Liver (tissue), 9 donors: Measurements from ENCODE around the gene TBCD. TPM values are rescaled to one million over a fixed set of nuclear protein-coding genes. Genes with fewer than 3 reads are reported as not detected.

ENCODE experiments used
- DNase-seq: peaks from one replicate; pipeline ENCODE4 v3.0.0-alpha.2; 2017; ENCODE audit warnings: low spot score
- H3K27ac ChIP-seq, 2 donors: one replicate each; pipeline ENCODE4 v1.7.0; 2013; ENCODE audit warnings: inconsistent platforms in 2 of 2, low read length in 2 of 2, control low read depth in 1 of 2, low read depth in 1 of 2, mild to moderate bottlenecking in 1 of 2
- H3K27me3 ChIP-seq, 4 donors: one replicate each; pipeline versions ENCODE4 v1.6.1 to v1.7.0; 2013; ENCODE audit warnings: low read length in 3 of 4, inconsistent platforms in 1 of 4, mild to moderate bottlenecking in 1 of 4, moderate library complexity in 1 of 4; ENCODE audit not compliant: control insufficient read depth in 4 of 4, insufficient read depth in 4 of 4
- H3K36me3 ChIP-seq, 4 donors: one replicate each; pipeline versions ENCODE4 v1.6.1 to v1.7.0; 2013; ENCODE audit warnings: low read length in 3 of 4, mild to moderate bottlenecking in 3 of 4, low read depth in 1 of 4, moderate library complexity in 1 of 4; ENCODE audit not compliant: control insufficient read depth in 4 of 4, insufficient read depth in 3 of 4
- H3K4me1 ChIP-seq, 4 donors: one replicate each; pipeline versions ENCODE4 v1.6.1 to v1.7.0; 2013; ENCODE audit warnings: low read length in 3 of 4, mild to moderate bottlenecking in 3 of 4, moderate library complexity in 1 of 4; ENCODE audit not compliant: control insufficient read depth in 4 of 4, insufficient read depth in 4 of 4
- H3K4me3 ChIP-seq, 3 donors: one replicate each; pipeline versions ENCODE4 v1.6.1 to v1.7.0; 2013; ENCODE audit warnings: low read length in 3 of 3, control low read depth in 1 of 3, low read depth in 1 of 3, mild to moderate bottlenecking in 1 of 3
- H3K9ac ChIP-seq, 2 donors: one replicate each; pipeline ENCODE4 v1.7.0; 2013; ENCODE audit warnings: low read length in 2 of 2, mild to moderate bottlenecking in 2 of 2, moderate library complexity in 2 of 2, control low read depth in 1 of 2, low read depth in 1 of 2
- H3K9me3 ChIP-seq, 4 donors: one replicate each; pipeline versions ENCODE4 v1.6.1 to v1.7.0; 2013; ENCODE audit warnings: low read length in 3 of 4; ENCODE audit not compliant: control insufficient read depth in 4 of 4
- ATF3 ChIP-seq: IDR thresholded peaks from 2 replicates; pipeline ENCODE4 v1.6.1; 2016; ENCODE audit warnings: antibody characterized with exemption
- EGR1 ChIP-seq, 2 donors: IDR thresholded peaks; 2 replicates each; pipeline ENCODE4 v1.6.1; 2016 to 2018; ENCODE audit warnings: antibody characterized with exemption in 2 of 2, low read depth in 2 of 2
- FOXA1 ChIP-seq: IDR thresholded peaks from 2 replicates; pipeline ENCODE4 v1.6.1; 2016; ENCODE audit warnings: antibody characterized with exemption
- FOXA2 ChIP-seq: IDR thresholded peaks from 2 replicates; pipeline ENCODE4 v1.6.1; 2016; ENCODE audit warnings: antibody characterized with exemption
- GABPA ChIP-seq, 2 donors: IDR thresholded peaks in 1 of 2; conservative IDR thresholded peaks in 1 of 2; 2 replicates each; pipeline ENCODE4 v1.6.1; 2016; ENCODE audit warnings: antibody characterized with exemption in 2 of 2, mild to moderate bottlenecking in 1 of 2, moderate library complexity in 1 of 2
- HNF4A ChIP-seq, 2 donors: conservative IDR thresholded peaks; 2 replicates each; pipeline ENCODE4 v1.6.1; 2016; ENCODE audit warnings: antibody characterized with exemption in 2 of 2, mild to moderate bottlenecking in 2 of 2
- HNF4G ChIP-seq: IDR thresholded peaks from 2 replicates; pipeline ENCODE4 v1.6.1; 2016; ENCODE audit warnings: antibody characterized with exemption
- JUND ChIP-seq, 2 donors: IDR thresholded peaks; 2 replicates each; pipeline ENCODE4 v1.6.1; 2016; ENCODE audit warnings: antibody characterized with exemption in 2 of 2
- MAX ChIP-seq: IDR thresholded peaks from 2 replicates; pipeline ENCODE4 v1.6.1; 2016; ENCODE audit warnings: antibody characterized with exemption
- NR2F2 ChIP-seq: IDR thresholded peaks from 2 replicates; pipeline ENCODE4 v1.6.1; 2016; ENCODE audit warnings: antibody characterized with exemption
- RAD21 ChIP-seq, 2 donors: IDR thresholded peaks; 2 replicates each; pipeline ENCODE4 v1.6.1; 2016; ENCODE audit warnings: antibody characterized with exemption in 2 of 2, mild to moderate bottlenecking in 2 of 2
- REST ChIP-seq: IDR thresholded peaks from 2 replicates; pipeline ENCODE4 v1.6.1; 2016; ENCODE audit warnings: antibody characterized with exemption, mild to moderate bottlenecking
- RXRA ChIP-seq, 2 donors: IDR thresholded peaks; 2 replicates each; pipeline ENCODE4 v1.6.1; 2017 to 2018; ENCODE audit warnings: antibody characterized with exemption in 2 of 2, mild to moderate bottlenecking in 1 of 2
- SP1 ChIP-seq: IDR thresholded peaks from 2 replicates; pipeline ENCODE4 v1.6.1; 2018; ENCODE audit warnings: antibody characterized with exemption, mild to moderate bottlenecking
- TAF1 ChIP-seq: conservative IDR thresholded peaks from 2 replicates; pipeline ENCODE4 v1.6.1; 2016; ENCODE audit warnings: antibody characterized with exemption, mild to moderate bottlenecking
- YY1 ChIP-seq: IDR thresholded peaks from 2 replicates; pipeline ENCODE4 v1.6.1; 2016; ENCODE audit warnings: antibody characterized with exemption, mild to moderate bottlenecking
- ZBTB33 ChIP-seq: IDR thresholded peaks from 2 replicates; pipeline ENCODE4 v1.6.1; 2016; ENCODE audit warnings: antibody characterized with exemption
- WGBS: extraction: QIAGEN DNeasy Blood & Tissue Kit; methylation state at CpG from one replicate; pipeline ENCODE4 v1.1.7; 2013; 5-methylcytosine and 5-hydroxymethylcytosine counted together
- polyA plus RNA-seq, 2 donors: library from polyadenylated mRNA; stranded (reverse) in 1 of 2; unstranded in 1 of 2; fragments of 200-250 nt in 1 of 2; fragments of >200 nt in 1 of 2; fragmentation: Nextera tagmentation in 1 of 2; extraction: Ambion mirVana in 1 of 2; gene quantifications; one replicate each; pipeline versions ENCODE4 v1.2.1 to v1.2.3, GENCODE V29; 2013 to 2015
- total RNA-seq, 2 donors: library from RNA; depleted of rRNA; stranded (reverse); fragments of >200 nt; gene quantifications; one replicate each; pipeline ENCODE4 v1.2.3, GENCODE V29; 2014
- TF ChIP-seq, protein P1 (sequence below): fragments of 150-350 bp; IDR thresholded peaks from 2 replicates; pipeline ENCODE4 v1.5.1; 2017; ENCODE audit warnings: improper control_type of control experiment, low read depth, low read length; ENCODE audit not compliant: missing input control
- donor health status: healthy.
- donor health status: healthy.
- donor health status: healthy.
- donor health status: healthy.
- donor health status: healthy.

The TBCD gene
- total and polyA plus RNA-seq, 4 donors = 29.8 to 42.2 (median 33.0) TPM

DNA sequence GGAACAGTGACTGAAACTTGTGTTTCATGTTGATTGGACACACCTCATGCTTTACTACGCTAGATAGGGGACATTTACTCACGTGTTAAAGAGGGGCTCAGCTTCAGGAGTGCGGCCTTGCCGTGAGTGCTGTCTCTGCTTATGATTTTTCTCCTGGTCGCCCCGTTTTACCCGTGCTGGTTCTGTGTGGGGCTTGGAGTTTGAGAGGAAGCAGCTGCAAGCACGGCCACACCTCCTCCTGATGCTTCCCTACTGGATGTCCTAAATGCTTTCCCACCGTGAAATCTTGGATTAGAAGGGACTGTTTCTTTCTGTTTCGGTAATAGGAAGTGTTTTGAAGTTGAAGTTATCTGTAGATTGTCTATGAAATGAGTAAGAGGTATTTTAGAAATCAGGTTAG, 141.9 kb downstream of the TBCD start (continued):
- TF ChIP-seq MAX (no peak), HNF4G (no peak), GABPA (IDR thresholded peaks at IDR 0.05 in 1 of 2, conservative IDR thresholded peaks at IDR 0.05 in 1 of 2) (no peak), EGR1 (IDR thresholded peaks at IDR 0.05; ENCODE audit: low read depth in 2 of 2) (no peak), ZBTB33 (no peak), RXRA (IDR thresholded peaks at IDR 0.05) (no peak), NR2F2 (no peak)

GRCh38 chr17:82894389-82894788, 142.5 kb downstream of the TBCD start:
- WGBS = 83% methylated on average over 7 of the region's 7 CpGs
- DNase-seq = no peak
- H3K27me3 ChIP-seq = no peaks in the 10 kb centered on the region
- TF ChIP-seq EGR1 (IDR thresholded peaks at IDR 0.05; ENCODE audit: low read depth in 2 of 2) (no peak), RAD21 (IDR thresholded peaks at IDR 0.05) (no peak), GABPA (IDR thresholded peaks at IDR 0.05 in 1 of 2, conservative IDR thresholded peaks at IDR 0.05 in 1 of 2) (no peak), HNF4A (conservative IDR thresholded peaks at IDR 0.05) (no peak), FOXA1 (no peak), RXRA (IDR thresholded peaks at IDR 0.05) (no peak), REST (no peak), TAF1 (no peak), YY1 (no peak), ATF3 (no peak), FOXA2 (no peak), ZBTB33 (no peak), MAX (no peak), SP1 (no peak), HNF4G (no peak), JUND (IDR thresholded peaks at IDR 0.05) (no peak), NR2F2 (no peak)
- TF ChIP-seq, protein P1, sequence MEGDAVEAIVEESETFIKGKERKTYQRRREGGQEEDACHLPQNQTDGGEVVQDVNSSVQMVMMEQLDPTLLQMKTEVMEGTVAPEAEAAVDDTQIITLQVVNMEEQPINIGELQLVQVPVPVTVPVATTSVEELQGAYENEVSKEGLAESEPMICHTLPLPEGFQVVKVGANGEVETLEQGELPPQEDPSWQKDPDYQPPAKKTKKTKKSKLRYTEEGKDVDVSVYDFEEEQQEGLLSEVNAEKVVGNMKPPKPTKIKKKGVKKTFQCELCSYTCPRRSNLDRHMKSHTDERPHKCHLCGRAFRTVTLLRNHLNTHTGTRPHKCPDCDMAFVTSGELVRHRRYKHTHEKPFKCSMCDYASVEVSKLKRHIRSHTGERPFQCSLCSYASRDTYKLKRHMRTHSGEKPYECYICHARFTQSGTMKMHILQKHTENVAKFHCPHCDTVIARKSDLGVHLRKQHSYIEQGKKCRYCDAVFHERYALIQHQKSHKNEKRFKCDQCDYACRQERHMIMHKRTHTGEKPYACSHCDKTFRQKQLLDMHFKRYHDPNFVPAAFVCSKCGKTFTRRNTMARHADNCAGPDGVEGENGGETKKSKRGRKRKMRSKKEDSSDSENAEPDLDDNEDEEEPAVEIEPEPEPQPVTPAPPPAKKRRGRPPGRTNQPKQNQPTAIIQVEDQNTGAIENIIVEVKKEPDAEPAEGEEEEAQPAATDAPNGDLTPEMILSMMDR = no peak
- H3K27ac ChIP-seq = no peak overlapping the region
- no peak overlapping the region for H3K9ac ChIP-seq
- H3K4me3 ChIP-seq = no peak overlapping the region
- H3K4me1 ChIP-seq = peaks cover 2 to 10% (median 8%) of the 10 kb centered on the region in 4 donors
- peaks cover 0 to 7% (median 0%) of the 10 kb centered on the region in 4 donors for H3K36me3 ChIP-seq
- H3K9me3 ChIP-seq = no peaks in the 10 kb centered on the region
